CD4-positive, alpha-beta T cell treated with Interleukin-12 subunit alpha and Interleukin-12 subunit beta, for 1 hour (primary cell): ENCODE measurements around the gene HTRA3.

Experiments used
- DNase-seq: peaks from one replicate; pipeline ENCODE4 v3.0.0-alpha.2; 2020

HTRA3 gene

GRCh38 chr4:8270418-8270771 is 841 bp downstream of the HTRA3 start:
- DNase-seq = no peak

GRCh38 chr4:8270912-8271815 is 1.6 kb downstream of the HTRA3 start:
- DNase-seq = no peak

- DNase-seq = no peak
Measured at GRCh38 chr4:8271821-8272220, 2.3 kb downstream of the HTRA3 start.

GRCh38 chr4:8272472-8273428 is 3.2 kb downstream of the HTRA3 start:
- DNase-seq = no peak

- DNase-seq = no peak
Measured at GRCh38 chr4:8273450-8273849, 3.9 kb downstream of the HTRA3 start.

GRCh38 chr4:8274066-8274652 is 4.6 kb downstream of the HTRA3 start:
- no peak for DNase-seq

GRCh38 chr4:8274765-8275547 is 5.4 kb downstream of the HTRA3 start:
- DNase-seq = no peak

GRCh38 chr4:8275548-8275910 is 6.0 kb downstream of the HTRA3 start:
- DNase-seq = no peak

- DNase-seq = no peak
Measured at GRCh38 chr4:8276358-8277240, 7.0 kb downstream of the HTRA3 start.

GRCh38 chr4:8277356-8278008 is 7.9 kb downstream of the HTRA3 start:
- DNase-seq = no peak

- no peak for DNase-seq
Measured at GRCh38 chr4:8278009-8278395, 8.4 kb downstream of the HTRA3 start.

- no peak for DNase-seq
Measured at GRCh38 chr4:8278421-8279287, 9.1 kb downstream of the HTRA3 start.

GRCh38 chr4:8279321-8280157 is 10.0 kb downstream of the HTRA3 start:
- DNase-seq = no peak

- no peak for DNase-seq
Measured at GRCh38 chr4:8280158-8280875, 10.8 kb downstream of the HTRA3 start.

- no peak for DNase-seq
Measured at GRCh38 chr4:8280876-8281440, 11.4 kb downstream of the HTRA3 start.

GRCh38 chr4:8281519-8282133 is 12.1 kb downstream of the HTRA3 start:
- DNase-seq = no peak

GRCh38 chr4:8282134-8282641 is 12.6 kb downstream of the HTRA3 start:
- DNase-seq = no peak
